Measurements from ENCODE around the gene EPGN.

EPGN gene

DNA sequence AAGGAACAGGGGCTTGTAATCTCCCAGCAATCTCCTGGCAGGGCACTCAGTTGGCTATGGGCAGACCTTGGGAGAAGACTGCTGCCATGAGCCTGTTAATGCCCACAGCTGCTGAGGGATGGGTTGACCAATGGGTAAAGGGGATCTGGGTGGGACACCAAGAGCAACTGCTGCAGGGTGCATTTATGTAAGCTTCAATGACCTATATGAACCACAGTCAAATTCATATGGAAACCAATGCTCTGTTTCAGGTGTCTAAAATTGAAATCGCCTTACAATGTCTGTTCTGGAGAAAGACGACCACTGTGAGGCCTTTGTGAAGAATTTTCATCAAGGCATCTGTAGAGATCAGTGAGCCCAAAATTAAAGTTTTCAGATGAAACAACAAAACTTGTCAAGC, 6.1 kb downstream of the EPGN start:
- no peak overlapping the region for H3K4me3 ChIP-seq (ENCODE audit: low read depth, low read length)
- H3K79me2 ChIP-seq, result no peaks in the 10 kb centered on the region
- no peak overlapping the region for H3K4me2 ChIP-seq (ENCODE audit: low read length)
- no peak for TF ChIP-seq CTCF (IDR thresholded peaks at IDR 0.05)
- no peaks in the 10 kb centered on the region for H3K36me3 ChIP-seq (ENCODE audit: control insufficient read depth, insufficient read depth, low read length)
- no peak overlapping the region for H3K9ac ChIP-seq
- H3K4me1 ChIP-seq, result no peaks in the 10 kb centered on the region
- H2AFZ ChIP-seq, result no peak overlapping the region
- H3K27me3 ChIP-seq (ENCODE audit: control insufficient read depth, insufficient read depth, low read length), result no peaks in the 10 kb centered on the region
- no peak overlapping the region for H3K27ac ChIP-seq
- H3K9me3 ChIP-seq (ENCODE audit: control insufficient read depth, low read length), result no peaks in the 10 kb centered on the region

DNA sequence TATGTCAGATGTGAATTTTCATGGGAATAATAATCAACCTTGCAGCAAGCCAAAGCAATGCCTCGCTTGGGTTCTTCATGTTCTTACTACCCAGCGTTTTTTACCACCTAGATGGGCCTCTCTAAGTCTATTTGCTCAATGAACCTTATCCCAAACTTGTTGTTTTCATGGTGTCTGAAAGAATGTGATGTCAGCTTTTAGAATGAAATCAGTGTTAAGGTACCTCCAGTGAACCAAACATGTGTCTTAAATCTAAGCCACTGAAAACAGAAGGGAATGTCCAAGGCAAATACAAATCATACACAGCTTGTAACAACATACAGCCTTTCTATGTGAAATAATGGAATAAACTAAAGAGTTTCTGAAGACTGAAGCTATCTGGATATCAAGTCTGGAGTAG, 6.7 kb downstream of the EPGN start:
- no peaks in the 10 kb centered on the region for H3K9me3 ChIP-seq (ENCODE audit: control insufficient read depth, low read length)
- TF ChIP-seq CTCF (IDR thresholded peaks at IDR 0.05), result no peak
- H3K36me3 ChIP-seq (ENCODE audit: control insufficient read depth, insufficient read depth, low read length), result no peaks in the 10 kb centered on the region
- H3K27ac ChIP-seq, result no peak overlapping the region
- H2AFZ ChIP-seq, result no peak overlapping the region
- H3K4me1 ChIP-seq, result no peaks in the 10 kb centered on the region
- no peak overlapping the region for H3K4me2 ChIP-seq (ENCODE audit: low read length)
- no peak overlapping the region for H3K9ac ChIP-seq
- no peaks in the 10 kb centered on the region for H3K79me2 ChIP-seq
- no peak overlapping the region for H3K4me3 ChIP-seq (ENCODE audit: low read depth, low read length)
- no peaks in the 10 kb centered on the region for H3K27me3 ChIP-seq (ENCODE audit: control insufficient read depth, insufficient read depth, low read length)

GRCh38 chr4:74315376-74315775, 7.1 kb downstream of the EPGN start:
- no peaks in the 10 kb centered on the region for H3K4me1 ChIP-seq
- H3K27ac ChIP-seq, result no peak overlapping the region
- H3K9me3 ChIP-seq (ENCODE audit: control insufficient read depth, low read length), result no peaks in the 10 kb centered on the region
- no peak overlapping the region for H3K9ac ChIP-seq
- no peak for TF ChIP-seq CTCF (IDR thresholded peaks at IDR 0.05)
- H3K4me2 ChIP-seq (ENCODE audit: low read length), result no peak overlapping the region
- H3K79me2 ChIP-seq, result no peaks in the 10 kb centered on the region
- H3K27me3 ChIP-seq (ENCODE audit: control insufficient read depth, insufficient read depth, low read length), result no peaks in the 10 kb centered on the region
- no peak overlapping the region for H2AFZ ChIP-seq
- H3K4me3 ChIP-seq (ENCODE audit: low read depth, low read length), result no peak overlapping the region
- no peaks in the 10 kb centered on the region for H3K36me3 ChIP-seq (ENCODE audit: control insufficient read depth, insufficient read depth, low read length)

DNA sequence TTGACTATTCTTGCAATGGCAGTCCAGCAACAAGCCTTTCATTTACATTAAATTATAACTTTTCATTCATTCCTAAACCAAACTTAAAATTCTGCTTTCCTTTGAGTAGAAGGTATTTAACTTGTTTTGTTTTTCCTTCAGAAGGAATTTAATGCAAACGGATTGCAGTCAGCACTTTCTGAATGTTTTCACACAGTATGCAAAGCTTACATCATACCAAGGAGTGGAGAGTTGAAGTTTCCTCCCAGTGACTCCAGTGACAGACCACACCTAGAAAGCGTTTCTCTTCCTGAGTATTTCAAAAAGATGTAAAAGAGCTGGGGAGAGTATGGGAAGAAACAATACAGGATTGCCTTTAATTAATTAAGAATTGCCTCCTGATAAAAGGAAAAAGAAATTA, 8.1 kb downstream of the EPGN start:
- Histone ChIP-seq H3K4me2 (ENCODE audit: low read length) (no peak overlapping the region), H3K4me3 (ENCODE audit: low read depth, low read length) (no peak overlapping the region), H2AFZ (no peak overlapping the region), H3K79me2 (no peaks in the 10 kb centered on the region), H3K27ac (no peak overlapping the region), H3K36me3 (ENCODE audit: control insufficient read depth, insufficient read depth, low read length) (no peaks in the 10 kb centered on the region), H3K9ac (no peak overlapping the region), H3K4me1 (no peaks in the 10 kb centered on the region), H3K9me3 (ENCODE audit: control insufficient read depth, low read length) (no peaks in the 10 kb centered on the region), H3K27me3 (ENCODE audit: control insufficient read depth, insufficient read depth, low read length) (no peaks in the 10 kb centered on the region)
- TF ChIP-seq CTCF (IDR thresholded peaks at IDR 0.05), result no peak

DNA sequence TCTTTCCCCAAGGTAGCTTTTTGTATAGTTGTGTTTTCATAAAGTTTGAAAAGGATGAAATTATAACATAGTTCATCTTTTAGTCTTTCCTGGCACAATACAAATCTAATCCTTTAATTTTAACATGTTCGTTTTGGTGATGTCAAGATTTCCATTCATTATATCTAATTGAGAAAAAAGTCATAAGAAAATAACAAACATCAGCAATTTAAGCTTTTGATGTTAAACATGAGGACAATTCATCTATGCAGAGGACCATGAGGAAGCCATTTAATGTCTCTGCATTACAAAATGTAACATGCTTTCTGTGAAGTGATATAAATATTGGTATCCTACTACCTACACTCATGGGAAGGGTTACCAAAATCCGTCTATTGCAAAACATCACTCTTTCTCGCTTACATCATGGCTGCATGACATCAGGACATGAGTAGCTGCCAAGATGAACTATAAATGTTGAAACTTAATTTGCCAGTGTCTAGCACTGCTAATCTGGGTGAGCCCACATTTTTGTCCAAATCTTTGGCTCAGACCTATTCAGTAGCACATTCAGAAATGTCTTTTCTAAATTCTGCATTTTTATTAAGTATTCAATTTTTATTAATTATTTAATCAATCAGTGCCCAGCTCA, 9.5 kb downstream of the EPGN start:
- H3K4me3 ChIP-seq (ENCODE audit: low read depth, low read length), result no peak overlapping the region
- no peak overlapping the region for H3K4me2 ChIP-seq (ENCODE audit: low read length)
- TF ChIP-seq CTCF (IDR thresholded peaks at IDR 0.05), result no peak
- no peaks in the 10 kb centered on the region for H3K79me2 ChIP-seq
- no peaks in the 10 kb centered on the region for H3K9me3 ChIP-seq (ENCODE audit: control insufficient read depth, low read length)
- H3K9ac ChIP-seq, result no peak overlapping the region
- no peak overlapping the region for H3K27ac ChIP-seq
- no peaks in the 10 kb centered on the region for H3K4me1 ChIP-seq
- no peak overlapping the region for H2AFZ ChIP-seq
- H3K36me3 ChIP-seq (ENCODE audit: control insufficient read depth, insufficient read depth, low read length), result no peaks in the 10 kb centered on the region
- no peaks in the 10 kb centered on the region for H3K27me3 ChIP-seq (ENCODE audit: control insufficient read depth, insufficient read depth, low read length)
